CD4-positive, alpha-beta T cell treated with Interferon gamma for 1 hour (primary cell): ENCODE results near the gene TMEM209.

Source experiments
- DNase-seq: peaks from one replicate; pipeline ENCODE4 v3.0.0-alpha.2; 2020

TMEM209 gene

GRCh38 chr7:130118294-130118693 is 86.9 kb downstream of the TMEM209 start:
- DNase-seq = no peak

GRCh38 chr7:130114776-130115175 is 90.4 kb downstream of the TMEM209 start:
- DNase-seq = no peak
